Keratinocyte (primary cell): ENCODE results near the gene GRB2. TPM values are rescaled to one million over a fixed set of nuclear protein-coding genes. Genes with fewer than 3 reads are reported as not detected.

Experiments used
- DNase-seq: peaks from one replicate; pipeline ENCODE4 v3.0.0-alpha.2; 2011; ENCODE audit warnings: low read depth, missing footprints, low spot score
- FAIRE-seq: peaks from 2 replicates; lab custom pipeline; 2011; peaks lifted over from hg19 to GRCh38; lab: Jason Lieb, UNC
- H2AFZ ChIP-seq: 2 replicates; pipeline ENCODE4 v1.6.0; 2012; ENCODE audit warnings: low read length, control low read depth, inconsistent platforms; ENCODE audit not compliant: control insufficient read depth
- H3K27ac ChIP-seq: 2 replicates; pipeline ENCODE4 v1.5.1; 2011; ENCODE audit warnings: low read length; ENCODE audit not compliant: control insufficient read depth, insufficient read depth
- H3K27me3 ChIP-seq: 3 replicates; pipeline ENCODE4 v1.6.0; 2011; ENCODE audit warnings: low read length; ENCODE audit not compliant: control insufficient read depth, insufficient read depth; ENCODE audit errors: extremely low read depth
- H3K36me3 ChIP-seq, 2 experiments: 2 replicates in 1 of 2; 3 replicates in 1 of 2; pipeline ENCODE4 v1.5.1; 2011; ENCODE audit warnings: low read length in 2 of 2, mild to moderate bottlenecking in 1 of 2; ENCODE audit not compliant: control insufficient read depth in 2 of 2, insufficient read depth in 2 of 2; ENCODE audit errors: extremely low read depth in 1 of 2
- H3K4me1 ChIP-seq: 3 replicates; pipeline ENCODE4 v1.5.1; 2011; ENCODE audit warnings: low read length; ENCODE audit not compliant: control insufficient read depth, insufficient read depth; ENCODE audit errors: extremely low read depth
- H3K4me2 ChIP-seq: 3 replicates; pipeline ENCODE4 v1.6.0; 2011; ENCODE audit warnings: low read depth, low read length; ENCODE audit not compliant: control insufficient read depth, insufficient read depth; ENCODE audit errors: extremely low read depth
- H3K4me3 ChIP-seq, 3 experiments: fragments of 200-600 bp in 1 of 3; sonication (generic) in 1 of 3; 2 replicates in 2 of 3; 3 replicates in 1 of 3; pipeline ENCODE4 v1.5.1; 2011 to 2016; ENCODE audit warnings: low read length in 3 of 3, mild to moderate bottlenecking in 3 of 3, control low read depth in 2 of 3, inconsistent platforms in 1 of 3, low read depth in 1 of 3, mixed read lengths in 1 of 3, mixed run types in 1 of 3, moderate library complexity in 1 of 3; ENCODE audit not compliant: control insufficient read depth in 2 of 3, insufficient read depth in 2 of 3; ENCODE audit errors: extremely low read depth in 1 of 3
- H3K79me2 ChIP-seq: 2 replicates; pipeline ENCODE4 v1.6.0; 2012; ENCODE audit warnings: low read length; ENCODE audit not compliant: control insufficient read depth, insufficient read depth
- H3K9ac ChIP-seq: 3 replicates; pipeline ENCODE4 v1.6.0; 2011; ENCODE audit warnings: low read length; ENCODE audit not compliant: control insufficient read depth, insufficient read depth; ENCODE audit errors: extremely low read depth
- H3K9me1 ChIP-seq: 3 replicates; pipeline ENCODE4 v1.6.0; 2011; ENCODE audit warnings: low read length; ENCODE audit not compliant: control insufficient read depth, insufficient read depth; ENCODE audit errors: extremely low read depth
- H3K9me3 ChIP-seq: 2 replicates; pipeline ENCODE4 v1.5.1; 2012; ENCODE audit warnings: low read depth, low read length; ENCODE audit not compliant: control insufficient read depth
- H4K20me1 ChIP-seq: 3 replicates; pipeline ENCODE4 v1.6.0; 2011; ENCODE audit warnings: low read length; ENCODE audit not compliant: control insufficient read depth, insufficient read depth; ENCODE audit errors: extremely low read depth
- EZH2 ChIP-seq: IDR thresholded peaks from one replicate; pipeline ENCODE4 v1.6.1; 2012; ENCODE audit warnings: inconsistent platforms, mild to moderate bottlenecking, low read length, moderate library complexity
- dilution Hi-C: fragments of 300-500 bp; cut with MboI; formaldehyde crosslinking; loops from one replicate; pipeline ENCODE4 v1.7.0; 2020; ENCODE audit warnings: low sequenced_read_pairs; ENCODE audit not compliant: extremely low pct_ligation_motif_present
- polyA plus RNA-seq, 5 experiments: library from polyadenylated mRNA; depleted of rRNA in 3 of 5; stranded (reverse) in 3 of 5; stranded (forward) in 1 of 5; unstranded in 1 of 5; fragments of >200 nt; gene quantifications; 1 replicate in 1 of 5; 2 replicates in 3 of 5; 3 replicates in 1 of 5; pipeline versions ENCODE4 v1.2.1 to v1.2.3, GENCODE V29; 2011 to 2012; ENCODE audit warnings: missing spikeins in 2 of 5, low read depth in 1 of 5, low replicate concordance in 1 of 5
- TF ChIP-seq, protein P1 (sequence below), 3 experiments: IDR thresholded peaks in 1 of 3; conservative IDR thresholded peaks in 1 of 3; optimal IDR thresholded peaks in 1 of 3; 2 replicates in 2 of 3; 3 replicates in 1 of 3; pipeline versions ENCODE3 to v1.5.1; 2011; ENCODE audit warnings: low read length in 3 of 3, mild to moderate bottlenecking in 3 of 3, moderate library complexity in 2 of 3, control low read depth in 1 of 3, inconsistent platforms in 1 of 3; ENCODE audit not compliant: insufficient read depth in 2 of 3; ENCODE audit errors: extremely low read depth in 1 of 3

GRB2 gene
- polyA plus RNA-seq, 1 donor (not counting 4 experiments of a cell fraction or from before 2014, with no cell fraction given) = 62.0 TPM

GRCh38 chr17:75345514-75346167 lies 59.8 kb downstream of the GRB2 start:
- dilution Hi-C loops = no loop called here
- no peak overlapping the region for H3K27ac ChIP-seq
- H3K79me2 ChIP-seq = peaks cover 67% of the 10 kb centered on the region
- H3K9me3 ChIP-seq = no peaks in the 10 kb centered on the region
- H4K20me1 ChIP-seq = peaks cover 8% of the 10 kb centered on the region
- no peak overlapping the region for H3K4me2 ChIP-seq
- H3K36me3 ChIP-seq = no peaks in the 10 kb centered on the region
- no peaks in the 10 kb centered on the region for H3K4me1 ChIP-seq
- no peak overlapping the region for H3K9ac ChIP-seq
- DNase-seq (no peak), FAIRE-seq (no peak)
- H2AFZ ChIP-seq = no peak overlapping the region
- H3K27me3 ChIP-seq = no peaks in the 10 kb centered on the region
- H3K9me1 ChIP-seq = no peaks in the 10 kb centered on the region
- TF ChIP-seq EZH2 = no peak
- TF ChIP-seq, protein P1, sequence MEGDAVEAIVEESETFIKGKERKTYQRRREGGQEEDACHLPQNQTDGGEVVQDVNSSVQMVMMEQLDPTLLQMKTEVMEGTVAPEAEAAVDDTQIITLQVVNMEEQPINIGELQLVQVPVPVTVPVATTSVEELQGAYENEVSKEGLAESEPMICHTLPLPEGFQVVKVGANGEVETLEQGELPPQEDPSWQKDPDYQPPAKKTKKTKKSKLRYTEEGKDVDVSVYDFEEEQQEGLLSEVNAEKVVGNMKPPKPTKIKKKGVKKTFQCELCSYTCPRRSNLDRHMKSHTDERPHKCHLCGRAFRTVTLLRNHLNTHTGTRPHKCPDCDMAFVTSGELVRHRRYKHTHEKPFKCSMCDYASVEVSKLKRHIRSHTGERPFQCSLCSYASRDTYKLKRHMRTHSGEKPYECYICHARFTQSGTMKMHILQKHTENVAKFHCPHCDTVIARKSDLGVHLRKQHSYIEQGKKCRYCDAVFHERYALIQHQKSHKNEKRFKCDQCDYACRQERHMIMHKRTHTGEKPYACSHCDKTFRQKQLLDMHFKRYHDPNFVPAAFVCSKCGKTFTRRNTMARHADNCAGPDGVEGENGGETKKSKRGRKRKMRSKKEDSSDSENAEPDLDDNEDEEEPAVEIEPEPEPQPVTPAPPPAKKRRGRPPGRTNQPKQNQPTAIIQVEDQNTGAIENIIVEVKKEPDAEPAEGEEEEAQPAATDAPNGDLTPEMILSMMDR (optimal IDR thresholded peaks at IDR 0.05 in 1 of 3, IDR thresholded peaks at IDR 0.05 in 1 of 3, conservative IDR thresholded peaks at IDR 0.05 in 1 of 3; ENCODE audit: extremely low read depth in 1 of 3, insufficient read depth in 2 of 3, low read length in 3 of 3) = no peak
- no peak overlapping the region for H3K4me3 ChIP-seq

GRCh38 chr17:75344666-75345065 lies 60.8 kb downstream of the GRB2 start:
- H3K79me2 ChIP-seq = peaks cover 68% of the 10 kb centered on the region

More at GRCh38 chr17:75344666-75345065, 60.8 kb downstream of the GRB2 start:
- dilution Hi-C loops = no loop called here
- peaks cover 8% of the 10 kb centered on the region for H4K20me1 ChIP-seq
- no peaks in the 10 kb centered on the region for H3K9me3 ChIP-seq
- H3K27ac ChIP-seq = no peak overlapping the region
- no peak overlapping the region for H3K4me3 ChIP-seq
- H3K4me1 ChIP-seq = no peaks in the 10 kb centered on the region
- H3K9me1 ChIP-seq = no peaks in the 10 kb centered on the region
- H3K27me3 ChIP-seq = no peaks in the 10 kb centered on the region
- H3K4me2 ChIP-seq = no peak overlapping the region
- DNase-seq (no peak), FAIRE-seq (no peak)
- H3K36me3 ChIP-seq = no peaks in the 10 kb centered on the region
- no peak overlapping the region for H3K9ac ChIP-seq
- no peak overlapping the region for H2AFZ ChIP-seq
- TF ChIP-seq, protein P1 (optimal IDR thresholded peaks at IDR 0.05 in 1 of 3, IDR thresholded peaks at IDR 0.05 in 1 of 3, conservative IDR thresholded peaks at IDR 0.05 in 1 of 3; ENCODE audit: extremely low read depth in 1 of 3, insufficient read depth in 2 of 3, low read length in 3 of 3) = no peak
- TF ChIP-seq EZH2 = no peak
